Natural killer cell (primary cell): ENCODE data around the gene TRIM66. TPM values are rescaled to one million over a fixed set of nuclear protein-coding genes. Genes with fewer than 3 reads are reported as not detected.

Experiments
- ATAC-seq, 3 donors: fragments of 150-1000 bp in 2 of 3; fragments of 200-7000 bp in 1 of 3; cut with Tn5 transposase; 1 replicate in 1 of 3; 2 replicates in 2 of 3; pipeline ENCODE4 v1.10.0; 2021; ENCODE audit warnings: mild to moderate bottlenecking in 2 of 3, moderate library complexity in 2 of 3
- DNase-seq, 2 donors: peaks; one replicate each; pipeline versions ENCODE4 v3.0.0 to v3.0.0-alpha.2; 2013 to 2021; ENCODE audit warnings: mixed read lengths in 1 of 2
- H3K27ac ChIP-seq: one replicate; pipeline ENCODE4 v1.5.1; 2013; ENCODE audit warnings: mild to moderate bottlenecking, low read length
- H3K27me3 ChIP-seq: one replicate; pipeline ENCODE4 v1.6.1; 2013; ENCODE audit warnings: low read length; ENCODE audit not compliant: control insufficient read depth, insufficient read depth
- H3K36me3 ChIP-seq: one replicate; pipeline ENCODE4 v1.6.1; 2013; ENCODE audit warnings: low read length; ENCODE audit not compliant: control insufficient read depth, insufficient read depth
- H3K4me1 ChIP-seq: one replicate; pipeline ENCODE4 v1.6.1; 2013; ENCODE audit warnings: low read length; ENCODE audit not compliant: control insufficient read depth, insufficient read depth
- H3K4me3 ChIP-seq: one replicate; pipeline ENCODE4 v1.5.1; 2013; ENCODE audit warnings: low read length
- H3K9me3 ChIP-seq: one replicate; pipeline ENCODE4 v1.6.1; 2013; ENCODE audit warnings: low read length; ENCODE audit not compliant: control insufficient read depth, insufficient read depth
- H3K27ac Mint-ChIP-seq, 2 donors: one replicate each; pipeline ENCODE4 v1.8.0; 2022; ENCODE audit warnings: mild to moderate bottlenecking in 2 of 2, mixed read lengths in 2 of 2, moderate library complexity in 1 of 2
- H3K27me3 Mint-ChIP-seq, 2 donors: one replicate each; pipeline ENCODE4 v1.8.0; 2022; ENCODE audit warnings: low read depth in 2 of 2, mixed read lengths in 2 of 2
- H3K36me3 Mint-ChIP-seq: one replicate; pipeline ENCODE4 v1.8.0; 2022; ENCODE audit warnings: mixed read lengths
- H3K4me1 Mint-ChIP-seq, 2 donors: one replicate each; pipeline ENCODE4 v1.8.0; 2022; ENCODE audit warnings: mixed read lengths in 2 of 2
- H3K4me3 Mint-ChIP-seq: one replicate; pipeline ENCODE4 v1.8.0; 2022; ENCODE audit warnings: mild to moderate bottlenecking, moderate library complexity, mixed read lengths
- H3K9me3 Mint-ChIP-seq, 2 donors: one replicate each; pipeline ENCODE4 v1.8.0; 2022; ENCODE audit warnings: mixed read lengths in 2 of 2
- CTCF ChIP-seq: fragments of 200-600 bp; IDR thresholded peaks from one replicate; pipeline ENCODE4 v1.8.0; 2022; ENCODE audit warnings: antibody characterized with exemption
- WGBS: methylation state at CpG from one replicate; pipeline ENCODE4 v1.1.7; 2013; ENCODE audit warnings: missing lambda C conversion rate; ENCODE audit not compliant: insufficient coverage; 5-methylcytosine and 5-hydroxymethylcytosine counted together
- intact Hi-C: fragments of 100-400 bp; cut with micrococcal nuclease; formaldehyde crosslinking; loops from one replicate; pipeline ENCODE4 v1.14.2; 2022
- total RNA-seq, 4 donors: library from RNA; stranded (reverse); fragments of 120-200 nt in 1 of 4; gene quantifications; one replicate each; pipeline versions ENCODE4 v1.2.3 to v1.2.4, GENCODE V29; 2013 to 2022

Gene TRIM66
- total RNA-seq, 3 donors from 2014 or later (not counting 1 experiment from before 2014, with no cell fraction given): 13.7 to 24.4 (median 14.3) TPM

- H3K9me3 Mint-ChIP-seq: no peaks in the 10 kb centered on the region
- no peaks in the 10 kb centered on the region for H3K36me3 Mint-ChIP-seq
- H3K27ac Mint-ChIP-seq: no peak overlapping the region
- no peak for ATAC-seq
- Histone ChIP-seq H3K4me3 (no peak overlapping the region), H3K9me3 (no peaks in the 10 kb centered on the region), H3K36me3 (no peaks in the 10 kb centered on the region), H3K4me1 (no peaks in the 10 kb centered on the region), H3K27me3 (no peaks in the 10 kb centered on the region), H3K27ac (no peak overlapping the region)
- no peak overlapping the region for H3K4me3 Mint-ChIP-seq
- peaks cover 0 to 2% of the 10 kb centered on the region in 2 donors for H3K27me3 Mint-ChIP-seq
- H3K4me1 Mint-ChIP-seq: peaks cover 0 to 10% of the 10 kb centered on the region in 2 donors
- WGBS: 92% methylated on average over 14 of the region's 14 CpGs
- intact Hi-C loops: no loop called here
- no peak for DNase-seq
- no peak for TF ChIP-seq CTCF
Measured at GRCh38 chr11:8706673-8707432, 24.4 kb upstream of the TRIM66 start.

GRCh38 chr11:8705146-8705545 is 22.7 kb upstream of the TRIM66 start:
- H3K4me3 ChIP-seq: no peak overlapping the region

GRCh38 chr11:8704136-8704535 is 21.7 kb upstream of the TRIM66 start:
- H3K4me3 Mint-ChIP-seq: no peak overlapping the region
- no peak for ATAC-seq
- 95% methylated on average over 2 of the region's 2 CpGs for WGBS

More at GRCh38 chr11:8705146-8705545, 22.7 kb upstream of the TRIM66 start:
- DNase-seq: no peak
- intact Hi-C loops: no loop called here
- Histone ChIP-seq H3K27ac (no peak overlapping the region), H3K4me1 (no peaks in the 10 kb centered on the region), H3K27me3 (no peaks in the 10 kb centered on the region), H3K36me3 (no peaks in the 10 kb centered on the region), H3K9me3 (no peaks in the 10 kb centered on the region)
- Mint-ChIP-seq H3K36me3 (no peaks in the 10 kb centered on the region), H3K27me3 (peaks cover 0 to 2% of the 10 kb centered on the region in 2 donors), H3K4me1 (peaks cover 0 to 10% of the 10 kb centered on the region in 2 donors), H3K9me3 (no peaks in the 10 kb centered on the region), H3K4me3 (no peak overlapping the region), H3K27ac (no peak overlapping the region)
- 36% methylated on average over 5 of the region's 5 CpGs for WGBS
- ATAC-seq: no peak
- TF ChIP-seq CTCF: no peak

More at GRCh38 chr11:8704136-8704535, 21.7 kb upstream of the TRIM66 start:
- H3K27me3 Mint-ChIP-seq: peaks cover 0 to 2% of the 10 kb centered on the region in 2 donors
- Histone ChIP-seq H3K4me3 (no peak overlapping the region), H3K4me1 (peaks cover 4% of the 10 kb centered on the region), H3K9me3 (no peaks in the 10 kb centered on the region), H3K27ac (no peak overlapping the region), H3K36me3 (no peaks in the 10 kb centered on the region), H3K27me3 (no peaks in the 10 kb centered on the region)
- TF ChIP-seq CTCF: no peak
- no peaks in the 10 kb centered on the region for H3K36me3 Mint-ChIP-seq
- H3K27ac Mint-ChIP-seq: no peak overlapping the region
- no peak for DNase-seq
- H3K4me1 Mint-ChIP-seq: peaks cover 0 to 10% of the 10 kb centered on the region in 2 donors
- intact Hi-C loops: no loop called here
- no peaks in the 10 kb centered on the region for H3K9me3 Mint-ChIP-seq
